GM19468 (cell line): Measurements from ENCODE around the gene BNC2.

Experiments
- ATAC-seq: cut with Tn5 transposase; IDR thresholded peaks from one replicate; pipeline ENCODE4 v1.9.1; 2021; ENCODE audit warnings: mild to moderate bottlenecking, moderate library complexity, moderate number of reproducible peaks; ENCODE audit not compliant: unreplicated experiment; ENCODE audit errors: extremely low read depth

Gene BNC2

GRCh38 chr9:16613605-16614004, 256.9 kb downstream of the BNC2 start:
- ATAC-seq, result no peak

GRCh38 chr9:16613051-16613450, 257.4 kb downstream of the BNC2 start:
- ATAC-seq, result no peak

GRCh38 chr9:16612627-16613026, 257.8 kb downstream of the BNC2 start:
- ATAC-seq, result no peak

- no peak for ATAC-seq
Observed at GRCh38 chr9:16611983-16612382, 258.5 kb downstream of the BNC2 start.

GRCh38 chr9:16611001-16611400, 259.5 kb downstream of the BNC2 start:
- no peak for ATAC-seq

- no peak for ATAC-seq
Observed at GRCh38 chr9:16610538-16610937, 259.9 kb downstream of the BNC2 start.

- ATAC-seq, result no peak
Observed at GRCh38 chr9:16608906-16609305, 261.6 kb downstream of the BNC2 start.

- no peak for ATAC-seq
Observed at GRCh38 chr9:16602494-16602893, 268.0 kb downstream of the BNC2 start.

- no peak for ATAC-seq
Observed at GRCh38 chr9:16601991-16602390, 268.5 kb downstream of the BNC2 start.

GRCh38 chr9:16598316-16598715, 272.2 kb downstream of the BNC2 start:
- no peak for ATAC-seq

GRCh38 chr9:16597136-16597535, 273.3 kb downstream of the BNC2 start:
- ATAC-seq, result no peak

GRCh38 chr9:16595227-16595626, 275.2 kb downstream of the BNC2 start:
- no peak for ATAC-seq

- ATAC-seq, result no peak
Observed at GRCh38 chr9:16594787-16595186, 275.7 kb downstream of the BNC2 start.

- ATAC-seq, result no peak
Observed at GRCh38 chr9:16593746-16594145, 276.7 kb downstream of the BNC2 start.

- ATAC-seq, result no peak
Observed at GRCh38 chr9:16591092-16591491, 279.4 kb downstream of the BNC2 start.

GRCh38 chr9:16585591-16585990, 284.9 kb downstream of the BNC2 start:
- no peak for ATAC-seq

- no peak for ATAC-seq
Observed at GRCh38 chr9:16579872-16580432, 290.5 kb downstream of the BNC2 start.

GRCh38 chr9:16575986-16576245, 294.6 kb downstream of the BNC2 start:
- no peak for ATAC-seq

GRCh38 chr9:16575142-16575985, 295.1 kb downstream of the BNC2 start:
- ATAC-seq, result no peak

GRCh38 chr9:16572005-16572734, 298.3 kb downstream of the BNC2 start:
- no peak for ATAC-seq

- no peak for ATAC-seq
Observed at GRCh38 chr9:16571127-16571802, 299.2 kb downstream of the BNC2 start.
